Upper lobe of left lung (tissue), 4 donors: ENCODE data around the gene TRAPPC2B.

Experiments
- CTCF ChIP-seq, 6 experiments: fragments of 450-650 bp in 4 of 6; fragments of 200-600 bp in 2 of 6; sonication (generic) in 2 of 6; IDR thresholded peaks; one replicate each; pipeline ENCODE4 v1.5.1; 2016 to 2019; ENCODE audit warnings: antibody characterized with exemption in 6 of 6
- POLR2AphosphoS5 ChIP-seq, 2 donors: sonication (generic); formaldehyde crosslinking; IDR thresholded peaks; one replicate each; pipeline ENCODE4 v1.5.1; 2017; ENCODE audit warnings: antibody characterized with exemption in 2 of 2

GRCh38 chr19:57374179-57374578 lies 10.8 kb downstream of the TRAPPC2B start:
- TF ChIP-seq CTCF (IDR thresholded peaks at IDR 0.05) (no peak), POLR2AphosphoS5 (IDR thresholded peaks at IDR 0.05) (no peak)
